GM18511 (cell line): ENCODE data around the gene ITPR3.
A peak's percentile ranks its signal among the peaks of the same experiment; 100 is the strongest.

Source experiments
- ATAC-seq: cut with Tn5 transposase; IDR thresholded peaks from one replicate; pipeline ENCODE4 v1.9.1; 2021; ENCODE audit warnings: mild to moderate bottlenecking, moderate library complexity; ENCODE audit not compliant: unreplicated experiment

The ITPR3 gene

GRCh38 chr6:33664506-33665057 is 43.5 kb downstream of the ITPR3 start:
- ATAC-seq, result no peak

GRCh38 chr6:33665957-33666356 is 44.8 kb downstream of the ITPR3 start:
- ATAC-seq, result no peak

- ATAC-seq, result no peak
Observed at GRCh38 chr6:33667072-33667471, 46.0 kb downstream of the ITPR3 start.

- ATAC-seq, result no peak
Observed at GRCh38 chr6:33667776-33668175, 46.7 kb downstream of the ITPR3 start.

- no peak for ATAC-seq
Observed at GRCh38 chr6:33668328-33668727, 47.2 kb downstream of the ITPR3 start.

GRCh38 chr6:33668914-33669313 is 47.8 kb downstream of the ITPR3 start:
- no peak for ATAC-seq

GRCh38 chr6:33670086-33670660 is 49.1 kb downstream of the ITPR3 start:
- no peak for ATAC-seq

- ATAC-seq, result no peak
Observed at GRCh38 chr6:33670971-33671743, 50.0 kb downstream of the ITPR3 start.

GRCh38 chr6:33671744-33672072 is 50.6 kb downstream of the ITPR3 start:
- no peak for ATAC-seq

- peak; percentile 63 for ATAC-seq
Observed at GRCh38 chr6:33672808-33673207, 51.7 kb downstream of the ITPR3 start.

GRCh38 chr6:33673851-33674250 is 52.7 kb downstream of the ITPR3 start:
- no peak for ATAC-seq

GRCh38 chr6:33675968-33676367 is 54.8 kb downstream of the ITPR3 start:
- no peak for ATAC-seq

GRCh38 chr6:33676416-33677142 is 55.5 kb downstream of the ITPR3 start:
- no peak for ATAC-seq

GRCh38 chr6:33677143-33677660 is 56.1 kb downstream of the ITPR3 start:
- no peak for ATAC-seq

- ATAC-seq, result no peak
Observed at GRCh38 chr6:33677689-33678088, 56.6 kb downstream of the ITPR3 start.

GRCh38 chr6:33678233-33678931 is 57.3 kb downstream of the ITPR3 start:
- ATAC-seq, result no peak

GRCh38 chr6:33678932-33679490 is 57.9 kb downstream of the ITPR3 start:
- no peak for ATAC-seq

- no peak for ATAC-seq
Observed at GRCh38 chr6:33679761-33680160, 58.6 kb downstream of the ITPR3 start.

GRCh38 chr6:33682341-33682740 is 61.2 kb downstream of the ITPR3 start:
- ATAC-seq, result no peak

GRCh38 chr6:33683051-33683571 is 62.0 kb downstream of the ITPR3 start:
- no peak for ATAC-seq
